ENCODE measurements around the gene AKIP1. TPM values are rescaled to one million over a fixed set of nuclear protein-coding genes. Genes with fewer than 3 reads are reported as not detected.

AKIP1 gene
- total RNA-seq, 2 experiments from 2014 or later = 3.2 to 4.1 TPM

DNA sequence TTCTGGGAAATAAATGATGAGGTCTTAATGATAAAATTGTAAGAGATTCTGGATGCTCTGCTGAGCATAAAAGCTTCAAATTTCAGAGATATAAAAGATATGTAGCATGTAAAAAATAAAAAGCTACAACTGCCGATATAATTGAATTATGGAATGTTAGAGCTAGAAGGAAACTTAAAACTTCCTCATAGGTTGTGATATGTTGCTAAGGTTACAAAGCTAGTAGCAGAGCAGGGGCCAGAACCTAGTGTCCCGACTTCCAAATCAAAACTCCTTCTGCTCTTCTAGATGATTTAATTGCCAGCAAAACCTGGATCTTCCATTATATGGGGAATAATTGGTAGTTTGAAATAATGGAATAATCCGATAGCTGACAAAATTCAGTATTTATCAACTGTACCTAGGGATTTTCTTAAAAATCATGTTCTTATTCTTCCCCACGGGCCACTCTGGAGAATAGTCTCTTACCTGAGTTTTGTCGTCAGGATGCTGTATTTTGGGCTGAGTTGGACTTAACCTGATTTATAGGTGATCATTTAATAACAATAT lies 31.6 kb downstream of the AKIP1 start, which contains the start of gene ASCL3:
Gene ASCL3, minus strand, starts transcription at position 499 of the 549 bp plus-strand sequence. CDS start 4,855 bp downstream, outside the sequence.
- Mint-ChIP-seq H3K4me1 (ENCODE audit: low read depth) (no peaks in the 10 kb centered on the region), H3K27ac (no peak within 1 kb of the TSS), H3K27me3 (no peaks in the 10 kb centered on the region), H3K36me3 (ENCODE audit: low read depth) (peaks cover 8% of the 10 kb centered on the region), H3K4me3 (no peak within 1 kb of the TSS), H3K9me3 (no peaks in the 10 kb centered on the region)
- Histone ChIP-seq H3K27ac (ENCODE audit: low read depth in 1 of 2, low read length in 2 of 2) (no peak within 1 kb of the TSS), H3K27me3 (ENCODE audit: control insufficient read depth in 1 of 2, insufficient read depth in 2 of 2, low read length in 2 of 2) (no peaks in the 10 kb centered on the region), H3K9me3 (ENCODE audit: control insufficient read depth in 1 of 2, insufficient read depth in 1 of 2, low read length in 2 of 2) (no peaks in the 10 kb centered on the region), H3K4me1 (ENCODE audit: insufficient read depth, low read length) (no peaks in the 10 kb centered on the region), H3K4me3 (ENCODE audit: low read length) (no peak within 1 kb of the TSS), H3K36me3 (ENCODE audit: insufficient read depth, low read length) (peaks cover 6% of the 10 kb centered on the region)
- ATAC-seq (ENCODE audit: poor library complexity) (no peak), DNase-seq (no peak)
- ChIA-PET POLR2A (interaction anchor here (1.5 kb wide), 1 partner anchor 22 kb away, joined by 5 read pairs; the partner anchor contains the start of gene TMEM9B), CTCF (no interaction called here)
- intact Hi-C loops (cut with DNase I, micrococcal nuclease) = no loop called here
- TF ChIP-seq, protein P1, sequence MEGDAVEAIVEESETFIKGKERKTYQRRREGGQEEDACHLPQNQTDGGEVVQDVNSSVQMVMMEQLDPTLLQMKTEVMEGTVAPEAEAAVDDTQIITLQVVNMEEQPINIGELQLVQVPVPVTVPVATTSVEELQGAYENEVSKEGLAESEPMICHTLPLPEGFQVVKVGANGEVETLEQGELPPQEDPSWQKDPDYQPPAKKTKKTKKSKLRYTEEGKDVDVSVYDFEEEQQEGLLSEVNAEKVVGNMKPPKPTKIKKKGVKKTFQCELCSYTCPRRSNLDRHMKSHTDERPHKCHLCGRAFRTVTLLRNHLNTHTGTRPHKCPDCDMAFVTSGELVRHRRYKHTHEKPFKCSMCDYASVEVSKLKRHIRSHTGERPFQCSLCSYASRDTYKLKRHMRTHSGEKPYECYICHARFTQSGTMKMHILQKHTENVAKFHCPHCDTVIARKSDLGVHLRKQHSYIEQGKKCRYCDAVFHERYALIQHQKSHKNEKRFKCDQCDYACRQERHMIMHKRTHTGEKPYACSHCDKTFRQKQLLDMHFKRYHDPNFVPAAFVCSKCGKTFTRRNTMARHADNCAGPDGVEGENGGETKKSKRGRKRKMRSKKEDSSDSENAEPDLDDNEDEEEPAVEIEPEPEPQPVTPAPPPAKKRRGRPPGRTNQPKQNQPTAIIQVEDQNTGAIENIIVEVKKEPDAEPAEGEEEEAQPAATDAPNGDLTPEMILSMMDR (IDR thresholded peaks at IDR 0.05) = no peak

DNA sequence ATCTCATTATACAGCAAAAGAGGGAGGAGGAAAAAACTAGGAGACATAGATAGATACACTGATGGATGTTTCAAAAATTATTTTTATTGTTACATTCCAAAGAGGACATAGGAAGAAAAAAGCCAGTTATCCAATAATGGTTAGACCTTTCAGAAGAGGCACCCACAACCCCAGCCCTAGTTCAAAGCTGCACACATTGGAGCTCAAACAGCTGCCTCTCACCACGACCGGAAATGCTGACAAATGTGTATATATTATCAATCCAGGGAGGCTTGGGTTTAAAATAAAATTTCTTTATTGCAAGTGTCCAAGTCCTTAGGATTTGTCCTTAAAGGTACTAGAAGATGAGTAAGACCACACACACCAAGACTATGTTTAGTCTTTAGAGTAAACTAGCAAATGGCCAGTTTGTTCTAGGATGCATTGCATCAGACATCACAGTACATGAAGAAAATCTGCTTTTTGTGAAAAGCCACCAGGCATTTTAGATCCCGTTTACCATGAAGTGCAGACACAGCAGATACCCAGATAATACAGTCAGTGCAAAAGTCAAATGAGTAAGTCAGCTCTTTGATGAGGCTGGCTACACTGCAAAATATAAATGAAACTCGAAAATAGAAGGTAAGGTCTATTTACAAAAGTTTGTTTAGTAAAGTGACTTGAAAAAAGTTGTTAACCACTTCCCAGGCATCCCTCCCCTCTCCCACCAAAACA lies 36.4 kb downstream of the AKIP1 start:
- ATAC-seq (ENCODE audit: poor library complexity) (no peak), DNase-seq (no peak)
- ChIA-PET CTCF (no interaction called here), POLR2A (no interaction called here)
- no peaks in the 10 kb centered on the region for H3K4me1 ChIP-seq (ENCODE audit: insufficient read depth, low read length)
- H3K4me3 ChIP-seq (ENCODE audit: low read length) = no peak overlapping the region
- no peaks in the 10 kb centered on the region for H3K9me3 ChIP-seq (ENCODE audit: control insufficient read depth in 1 of 2, insufficient read depth in 1 of 2, low read length in 2 of 2)
- Mint-ChIP-seq H3K27me3 (no peaks in the 10 kb centered on the region), H3K27ac (no peak overlapping the region), H3K9me3 (no peaks in the 10 kb centered on the region), H3K4me3 (no peak overlapping the region), H3K4me1 (ENCODE audit: low read depth) (no peaks in the 10 kb centered on the region), H3K36me3 (ENCODE audit: low read depth) (peaks cover 55% of the 10 kb centered on the region)
- H3K27me3 ChIP-seq (ENCODE audit: control insufficient read depth in 1 of 2, insufficient read depth in 2 of 2, low read length in 2 of 2) = no peaks in the 10 kb centered on the region
- intact Hi-C loops (cut with DNase I, micrococcal nuclease) = no loop called here
- TF ChIP-seq, protein P1 (IDR thresholded peaks at IDR 0.05) = no peak
- peaks cover 39% of the 10 kb centered on the region for H3K36me3 ChIP-seq (ENCODE audit: insufficient read depth, low read length)
- no peak overlapping the region for H3K27ac ChIP-seq (ENCODE audit: low read depth in 1 of 2, low read length in 2 of 2)

DNA sequence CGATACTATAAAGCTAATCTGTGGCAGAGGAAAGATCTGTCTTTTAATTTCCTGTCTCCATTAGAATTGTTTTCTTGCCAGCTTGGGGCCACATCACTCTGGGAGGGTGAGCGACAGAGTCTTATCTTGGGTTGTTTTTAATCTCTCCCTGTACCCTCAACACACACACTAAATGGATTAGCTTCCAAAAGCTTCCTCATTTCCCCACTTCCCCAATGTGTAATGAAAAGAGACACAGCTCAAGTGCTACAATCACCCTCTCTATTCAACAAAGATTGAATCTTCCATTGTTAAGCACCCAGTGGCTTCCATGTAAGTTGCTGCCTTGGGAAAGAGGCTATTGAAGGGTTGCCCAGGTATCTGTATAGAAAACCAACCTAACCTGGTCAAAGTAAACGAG lies 37.9 kb downstream of the AKIP1 start:
- Histone ChIP-seq H3K27me3 (ENCODE audit: control insufficient read depth in 1 of 2, insufficient read depth in 2 of 2, low read length in 2 of 2) (no peaks in the 10 kb centered on the region), H3K36me3 (ENCODE audit: insufficient read depth, low read length) (peaks cover 54% of the 10 kb centered on the region), H3K4me3 (ENCODE audit: low read length) (no peak overlapping the region), H3K27ac (ENCODE audit: low read depth in 1 of 2, low read length in 2 of 2) (no peak overlapping the region), H3K9me3 (ENCODE audit: control insufficient read depth in 1 of 2, insufficient read depth in 1 of 2, low read length in 2 of 2) (no peaks in the 10 kb centered on the region), H3K4me1 (ENCODE audit: insufficient read depth, low read length) (no peaks in the 10 kb centered on the region)
- Mint-ChIP-seq H3K27ac (no peak overlapping the region), H3K27me3 (no peaks in the 10 kb centered on the region), H3K4me1 (ENCODE audit: low read depth) (no peaks in the 10 kb centered on the region), H3K4me3 (no peak overlapping the region), H3K9me3 (no peaks in the 10 kb centered on the region), H3K36me3 (ENCODE audit: low read depth) (peaks cover 70% of the 10 kb centered on the region)
- DNase-seq (no peak), ATAC-seq (ENCODE audit: poor library complexity) (no peak)
- POLR2A ChIA-PET = interaction anchor here (0.8 kb wide), 1 partner anchor 15 kb away, joined by 3 read pairs; the partner anchor contains the start of gene TMEM9B
- intact Hi-C loops (cut with DNase I, micrococcal nuclease) = no loop called here
- TF ChIP-seq, protein P1 (IDR thresholded peaks at IDR 0.05) = no peak
- CTCF ChIA-PET = interaction anchor here (1.2 kb wide), 1 partner anchor 8 kb away, joined by 3 read pairs; no protein-coding TSS in a partner anchor
